K562 (cell line): ENCODE measurements around the gene SPATS2L.

Source experiments
- CCAR2 ChIP-seq: fragments of 200-400 bp; formaldehyde crosslinking; IDR thresholded peaks from 2 replicates; pipeline ENCODE4 v1.6.1; 2017; ENCODE audit warnings: mild to moderate bottlenecking, low read depth, low read length
- FOXM1 ChIP-seq, 2 experiments: fragments of 450-650 bp in 1 of 2; sonication (generic) in 1 of 2; formaldehyde crosslinking in 1 of 2; IDR thresholded peaks; 2 replicates each; pipeline versions ENCODE4 v1.6.1 to v1.9.0; 2017 to 2022; ENCODE audit warnings: low read depth in 2 of 2, mild to moderate bottlenecking in 2 of 2, missing genetic modification reagents in 1 of 2, moderate library complexity in 1 of 2
- GTF2F1 ChIP-seq: IDR thresholded peaks from 2 replicates; pipeline ENCODE4 v1.6.1; 2011; ENCODE audit warnings: low read depth, low read length, improper control_type of control experiment
- MEF2A ChIP-seq: IDR thresholded peaks from 2 replicates; pipeline ENCODE4 v1.6.1; 2011; ENCODE audit warnings: low read depth, mild to moderate bottlenecking, low read length, moderate library complexity; ENCODE audit not compliant: control insufficient read depth
- TAF1 ChIP-seq: IDR thresholded peaks from 2 replicates; pipeline ENCODE4 v1.6.1; 2011; ENCODE audit warnings: mild to moderate bottlenecking, low read length, moderate library complexity; ENCODE audit not compliant: insufficient read depth, control insufficient read depth, severe bottlenecking; ENCODE audit errors: extremely low read depth
- ZNF175 ChIP-seq: fragments of 200-800 bp; sonication (Bioruptor generic); IDR thresholded peaks from 2 replicates; pipeline ENCODE4 v1.6.1; 2016; ENCODE audit warnings: low read depth, mild to moderate bottlenecking, missing genetic modification characterization, missing compliant biosample characterization

DNA sequence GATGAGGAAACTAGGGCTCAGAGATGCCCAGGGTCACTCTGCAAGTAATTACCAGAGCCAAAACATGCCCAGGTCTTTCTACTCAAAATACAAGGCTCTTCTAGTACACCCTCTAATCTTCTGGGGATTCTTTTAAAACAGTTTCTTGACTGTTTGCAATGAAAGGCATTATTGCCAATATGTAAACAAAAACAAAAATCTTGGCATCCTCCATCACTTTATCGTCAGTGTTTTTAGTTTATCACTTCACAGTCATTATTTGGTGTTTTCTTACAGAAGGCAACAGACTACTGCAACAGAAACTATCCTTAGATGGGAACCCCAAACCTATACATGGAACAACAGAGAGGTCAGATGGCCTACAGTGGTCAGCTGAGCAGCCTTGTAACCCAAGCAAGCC lies 132.4 kb downstream of the SPATS2L start:
- no peak for TF ChIP-seq TAF1
- no peak for TF ChIP-seq CCAR2
- no peak for TF ChIP-seq MEF2A
- TF ChIP-seq FOXM1 (IDR thresholded peaks at IDR 0.05; ENCODE audit: low read depth), result no peak
- TF ChIP-seq FOXM1 (CRISPR knock-in tag; IDR thresholded peaks at IDR 0.05; ENCODE audit: low read depth), result no peak
- TF ChIP-seq ZNF175 (CRISPR knock-in tag), result no peak
- no peak for TF ChIP-seq GTF2F1
